Right atrium auricular region (tissue), 2 donors: ENCODE measurements around the gene CHST15. TPM values are rescaled to one million over a fixed set of nuclear protein-coding genes. Genes with fewer than 3 reads are reported as not detected.

ENCODE experiments used
- DNase-seq: peaks from one replicate; pipeline ENCODE4 v3.0.0-alpha.2; 2019; ENCODE audit warnings: low spot score
- H3K27ac ChIP-seq, 2 donors: fragments of 200-600 bp; sonication (generic); 1 replicate in 1 of 2; 2 replicates in 1 of 2; pipeline ENCODE4 v1.5.1; 2016 to 2019
- H3K27me3 ChIP-seq, 2 donors: fragments of 200-600 bp; sonication (generic); one replicate each; pipeline versions ENCODE4 v1.5.1 to v1.6.0; 2017 to 2019
- H3K36me3 ChIP-seq: fragments of 200-600 bp; sonication (generic); one replicate; pipeline ENCODE4 v1.5.1; 2016
- H3K4me1 ChIP-seq, 2 donors: fragments of 200-600 bp; sonication (generic); one replicate each; pipeline versions ENCODE4 v1.5.1 to v1.6.0; 2017 to 2019
- H3K4me3 ChIP-seq, 2 donors: fragments of 200-600 bp; sonication (generic); 1 replicate in 1 of 2; 2 replicates in 1 of 2; pipeline ENCODE4 v1.5.1; 2017 to 2019; ENCODE audit warnings: mild to moderate bottlenecking in 1 of 2, moderate library complexity in 1 of 2
- H3K9me3 ChIP-seq, 2 donors: fragments of 200-600 bp; sonication (generic); one replicate each; pipeline ENCODE4 v1.5.1; 2019
- total RNA-seq, 2 donors: library from RNA; depleted of rRNA; stranded (reverse); fragments of >200 nt; gene quantifications; one replicate each; pipeline ENCODE4 v1.1.0, GENCODE V29; 2016
- TF ChIP-seq, protein P1 (sequence below), 2 donors: fragments of 200-600 bp; sonication (generic); IDR thresholded peaks; one replicate each; pipeline ENCODE4 v1.5.1; 2019; ENCODE audit warnings: antibody characterized with exemption in 2 of 2

CHST15 gene
- total RNA-seq, 2 donors from 2014 or later = 7.0 to 14.2 TPM

DNA sequence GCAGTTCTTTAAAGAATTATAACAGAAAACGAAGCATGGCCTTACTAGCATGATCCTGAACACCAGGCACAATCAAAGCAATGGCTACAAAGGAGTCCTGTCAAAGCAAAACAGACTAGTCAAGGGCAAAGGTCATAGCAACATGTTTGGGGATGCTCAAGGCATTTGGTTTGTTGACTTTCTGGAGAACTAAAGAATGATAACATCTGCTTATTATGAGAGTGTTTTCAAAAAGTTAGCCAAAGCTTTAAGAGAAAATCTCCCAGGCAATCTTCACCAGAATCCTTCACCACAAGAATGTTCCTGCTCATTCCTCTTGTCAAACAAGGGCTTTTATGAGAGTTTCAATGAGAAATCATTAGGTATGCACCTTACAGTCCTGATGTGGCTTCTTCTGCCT, 106.7 kb downstream of the CHST15 start:
- no peak for DNase-seq
- Histone ChIP-seq H3K27me3 (peaks cover 3 to 7% of the 10 kb centered on the region in 2 donors), H3K4me3 (no peak overlapping the region), H3K36me3 (no peaks in the 10 kb centered on the region), H3K9me3 (no peaks in the 10 kb centered on the region), H3K27ac (no peak overlapping the region), H3K4me1 (no peaks in the 10 kb centered on the region)
- TF ChIP-seq, protein P1, sequence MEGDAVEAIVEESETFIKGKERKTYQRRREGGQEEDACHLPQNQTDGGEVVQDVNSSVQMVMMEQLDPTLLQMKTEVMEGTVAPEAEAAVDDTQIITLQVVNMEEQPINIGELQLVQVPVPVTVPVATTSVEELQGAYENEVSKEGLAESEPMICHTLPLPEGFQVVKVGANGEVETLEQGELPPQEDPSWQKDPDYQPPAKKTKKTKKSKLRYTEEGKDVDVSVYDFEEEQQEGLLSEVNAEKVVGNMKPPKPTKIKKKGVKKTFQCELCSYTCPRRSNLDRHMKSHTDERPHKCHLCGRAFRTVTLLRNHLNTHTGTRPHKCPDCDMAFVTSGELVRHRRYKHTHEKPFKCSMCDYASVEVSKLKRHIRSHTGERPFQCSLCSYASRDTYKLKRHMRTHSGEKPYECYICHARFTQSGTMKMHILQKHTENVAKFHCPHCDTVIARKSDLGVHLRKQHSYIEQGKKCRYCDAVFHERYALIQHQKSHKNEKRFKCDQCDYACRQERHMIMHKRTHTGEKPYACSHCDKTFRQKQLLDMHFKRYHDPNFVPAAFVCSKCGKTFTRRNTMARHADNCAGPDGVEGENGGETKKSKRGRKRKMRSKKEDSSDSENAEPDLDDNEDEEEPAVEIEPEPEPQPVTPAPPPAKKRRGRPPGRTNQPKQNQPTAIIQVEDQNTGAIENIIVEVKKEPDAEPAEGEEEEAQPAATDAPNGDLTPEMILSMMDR (IDR thresholded peaks at IDR 0.05) = no peak

DNA sequence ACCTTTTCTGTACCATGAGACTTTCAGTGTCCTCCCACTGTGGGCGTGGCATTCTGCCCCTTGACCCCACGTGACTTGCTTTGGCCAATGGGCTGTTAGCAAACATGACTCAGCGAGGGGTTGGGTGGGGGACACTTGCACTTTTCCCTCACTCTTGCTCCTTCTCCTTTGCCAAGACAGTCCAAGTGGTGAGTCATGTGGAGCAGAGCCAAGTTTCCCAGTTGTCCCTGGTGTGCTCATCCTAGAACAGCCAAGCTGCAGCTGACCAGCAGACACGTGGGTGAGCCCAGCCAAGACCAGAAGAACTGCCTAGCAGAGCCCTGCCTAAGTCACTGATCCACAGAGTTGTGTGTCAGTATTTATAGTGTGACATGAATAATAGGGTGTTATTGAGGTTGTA, 119.0 kb downstream of the CHST15 start:
- Histone ChIP-seq H3K4me1 (peaks cover 0 to 8% of the 10 kb centered on the region in 2 donors), H3K27me3 (peaks cover 12 to 13% of the 10 kb centered on the region in 2 donors), H3K9me3 (peaks cover 0 to 20% of the 10 kb centered on the region in 2 donors), H3K36me3 (no peaks in the 10 kb centered on the region), H3K4me3 (no peak overlapping the region), H3K27ac (no peak overlapping the region)
- no peak for DNase-seq
- TF ChIP-seq, protein P1 (IDR thresholded peaks at IDR 0.05) = no peak

DNA sequence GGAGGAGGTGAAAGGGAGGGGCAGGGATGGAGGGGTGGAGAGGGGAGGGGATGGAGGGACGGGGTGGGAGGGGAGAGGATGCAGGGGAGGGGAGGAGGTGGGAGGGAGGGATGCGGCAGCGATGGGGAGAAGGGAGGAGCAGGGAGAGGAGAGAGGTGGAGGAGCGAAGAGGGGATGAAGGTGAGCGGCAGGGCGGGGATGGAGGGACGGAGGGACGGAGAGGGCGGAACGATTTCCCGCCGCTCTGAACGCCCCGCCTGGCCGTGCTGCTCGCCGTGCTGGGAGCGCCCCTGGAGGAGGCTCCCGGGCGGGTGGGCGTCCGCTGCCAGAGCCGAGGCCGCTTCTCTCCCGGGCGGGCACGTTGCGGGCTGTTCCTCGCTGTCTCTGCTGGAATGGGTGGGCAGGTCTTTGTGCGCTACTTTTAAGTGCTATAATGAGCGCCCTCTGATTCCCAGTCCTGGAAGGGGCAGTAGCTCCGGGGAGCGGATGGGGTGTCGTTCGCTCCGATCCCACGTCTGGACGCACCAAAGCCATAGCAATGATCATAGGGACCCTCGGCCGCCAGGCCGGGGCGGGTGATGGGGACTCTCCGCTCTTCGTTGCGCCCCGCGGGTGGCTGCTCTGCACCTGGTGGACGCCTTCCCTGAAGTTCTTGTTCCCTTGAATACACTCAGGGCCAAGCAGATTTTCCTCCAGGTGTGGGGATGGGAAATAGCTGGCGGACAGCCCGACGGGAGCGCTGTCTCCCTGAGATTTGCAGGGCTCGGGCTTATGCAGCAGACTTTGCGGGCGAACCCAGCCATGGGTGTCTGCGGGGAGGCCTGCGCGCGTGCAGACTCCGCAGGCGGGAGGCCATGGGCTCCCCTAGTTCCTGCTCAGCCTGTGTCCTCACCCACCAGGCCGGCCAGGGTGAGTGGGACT, 120.7 kb downstream of the CHST15 start:
- Histone ChIP-seq H3K36me3 (no peaks in the 10 kb centered on the region), H3K4me3 (no peak overlapping the region), H3K4me1 (peaks cover 0 to 8% of the 10 kb centered on the region in 2 donors), H3K9me3 (peaks cover 0 to 15% of the 10 kb centered on the region in 2 donors), H3K27ac (no peak overlapping the region), H3K27me3 (peaks cover 12 to 13% of the 10 kb centered on the region in 2 donors)
- TF ChIP-seq, protein P1 (IDR thresholded peaks at IDR 0.05) = no peak
- DNase-seq = no peak

DNA sequence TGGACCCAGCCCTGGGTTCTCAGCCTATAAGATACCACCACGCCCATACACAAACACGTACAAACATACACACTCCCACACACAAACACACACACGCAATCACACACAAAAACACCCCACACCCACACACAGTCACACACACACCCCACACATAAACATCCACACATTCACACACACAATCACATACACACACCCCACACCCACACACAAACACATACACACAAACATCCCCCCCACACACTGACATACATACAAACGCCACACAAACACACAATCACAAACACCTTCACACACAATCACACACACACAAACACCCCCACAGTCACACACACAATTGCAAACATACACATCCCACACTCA, 122.5 kb downstream of the CHST15 start:
- Histone ChIP-seq H3K9me3 (peaks cover 0 to 11% of the 10 kb centered on the region in 2 donors), H3K4me3 (no peak overlapping the region), H3K27me3 (peaks cover 12 to 13% of the 10 kb centered on the region in 2 donors), H3K36me3 (no peaks in the 10 kb centered on the region), H3K4me1 (peaks cover 0 to 14% of the 10 kb centered on the region in 2 donors), H3K27ac (no peak overlapping the region)
- DNase-seq = no peak
- TF ChIP-seq, protein P1 (IDR thresholded peaks at IDR 0.05) = no peak

GRCh38 chr10:123970207-123970926, 123.0 kb downstream of the CHST15 start:
- H3K9me3 ChIP-seq = peaks cover 0 to 11% of the 10 kb centered on the region in 2 donors
- TF ChIP-seq, protein P1 (IDR thresholded peaks at IDR 0.05) = no peak
- no peak overlapping the region for H3K27ac ChIP-seq
- H3K36me3 ChIP-seq = no peaks in the 10 kb centered on the region
- peaks cover 0 to 14% of the 10 kb centered on the region in 2 donors for H3K4me1 ChIP-seq
- DNase-seq = no peak
- no peak overlapping the region for H3K4me3 ChIP-seq
- H3K27me3 ChIP-seq = peaks cover 12 to 13% of the 10 kb centered on the region in 2 donors
